Endodermal cell (in vitro differentiated cells): ENCODE data around the gene FKBP15. TPM values are rescaled to one million over a fixed set of nuclear protein-coding genes. Genes with fewer than 3 reads are reported as not detected.

ENCODE experiments used
- DNase-seq: peaks from one replicate; pipeline ENCODE4 v3.0.0-alpha.2; 2017
- H3K27ac ChIP-seq: 2 replicates; pipeline ENCODE4 v1.5.1; 2013; ENCODE audit warnings: mild to moderate bottlenecking, low read depth, low read length, moderate library complexity
- H3K27me3 ChIP-seq: 2 replicates; pipeline ENCODE4 v1.6.1; 2013; ENCODE audit warnings: mild to moderate bottlenecking, low read length, moderate library complexity; ENCODE audit not compliant: insufficient read depth, control insufficient read depth, poor library complexity, severe bottlenecking
- H3K36me3 ChIP-seq: 2 replicates; pipeline ENCODE4 v1.7.0; 2013; ENCODE audit warnings: mild to moderate bottlenecking, low read length, moderate library complexity; ENCODE audit not compliant: control insufficient read depth, insufficient read depth
- H3K4me1 ChIP-seq: one replicate; pipeline ENCODE4 v1.7.0; 2013; ENCODE audit warnings: low read length; ENCODE audit not compliant: control insufficient read depth, insufficient read depth
- H3K4me3 ChIP-seq: 2 replicates; pipeline ENCODE4 v1.5.1; 2013; ENCODE audit warnings: mild to moderate bottlenecking, low read length, moderate library complexity
- H3K9ac ChIP-seq: 2 replicates; pipeline ENCODE4 v1.6.1; 2013; ENCODE audit warnings: mild to moderate bottlenecking, low read length, moderate library complexity; ENCODE audit not compliant: poor library complexity, severe bottlenecking; ENCODE audit errors: extremely low read depth
- H3K9me3 ChIP-seq: 2 replicates; pipeline ENCODE4 v1.6.1; 2013; ENCODE audit warnings: mild to moderate bottlenecking, low read length, moderate library complexity; ENCODE audit not compliant: control insufficient read depth
- H3K27ac Mint-ChIP-seq: 2 replicates; pipeline ENCODE4 v1.8.0; 2020; ENCODE audit warnings: mixed read lengths
- H3K27me3 Mint-ChIP-seq: 2 replicates; pipeline ENCODE4 v1.8.0; 2021; ENCODE audit warnings: mild to moderate bottlenecking, mixed read lengths; ENCODE audit not compliant: insufficient read depth
- H3K36me3 Mint-ChIP-seq: 2 replicates; pipeline ENCODE4 v1.8.0; 2020; ENCODE audit warnings: low read depth, mixed read lengths
- H3K4me1 Mint-ChIP-seq: 2 replicates; pipeline ENCODE4 v1.8.0; 2020; ENCODE audit warnings: mixed read lengths
- H3K4me3 Mint-ChIP-seq: 2 replicates; pipeline ENCODE4 v1.8.0; 2020; ENCODE audit warnings: mild to moderate bottlenecking, moderate library complexity, mixed read lengths
- H3K9me3 Mint-ChIP-seq: 2 replicates; pipeline ENCODE4 v1.8.0; 2020; ENCODE audit warnings: mild to moderate bottlenecking, mixed read lengths
- CTCF ChIP-seq: fragments of 200-600 bp; sonication (generic); conservative IDR thresholded peaks from 2 replicates; pipeline ENCODE4 v1.5.0; 2021; ENCODE audit warnings: antibody characterized with exemption, mild to moderate bottlenecking
- WGBS, 2 experiments: methylation state at CpG; one replicate each; pipeline versions ENCODE4 v1.1.5 to v1.1.7; 2013; ENCODE audit warnings: missing lambda C conversion rate in 2 of 2, mixed read lengths in 1 of 2; ENCODE audit not compliant: insufficient coverage in 1 of 2, insufficient read length in 1 of 2; 5-methylcytosine and 5-hydroxymethylcytosine counted together
- total RNA-seq, 2 donors: library from RNA; stranded (reverse); fragmentation: NEBNext Ultra II Directional in 1 of 2; extraction: Animal tissue kit (Norgen Biotek cat#: 25700) in 1 of 2; gene quantifications; 2 replicates in 1 of 2; 3 replicates in 1 of 2; pipeline ENCODE4 v1.2.1, GENCODE V29; 2021

FKBP15 gene
- total RNA-seq, 2 donors from 2014 or later = 17.1 to 19.6 TPM

- DNase-seq = no peak
- H3K9me3 ChIP-seq = no peaks in the 10 kb centered on the region
- H3K36me3 Mint-ChIP-seq = peaks cover 4% of the 10 kb centered on the region
- peaks cover 19% of the 10 kb centered on the region for H3K4me1 ChIP-seq
- H3K27me3 ChIP-seq = peaks cover 13% of the 10 kb centered on the region
- H3K27ac ChIP-seq = no peak overlapping the region
- H3K4me3 Mint-ChIP-seq = no peak overlapping the region
- 88 to 93% methylated on average over 6 of the region's 6 CpGs for WGBS, 2 experiments
- H3K4me3 ChIP-seq = no peak overlapping the region
- H3K9ac ChIP-seq = no peak overlapping the region
- TF ChIP-seq CTCF = no peak
- H3K27me3 Mint-ChIP-seq = peaks cover 18% of the 10 kb centered on the region
- no peak overlapping the region for H3K27ac Mint-ChIP-seq
- peaks cover 6% of the 10 kb centered on the region for H3K36me3 ChIP-seq
- H3K9me3 Mint-ChIP-seq = no peaks in the 10 kb centered on the region
- peaks cover 22% of the 10 kb centered on the region for H3K4me1 Mint-ChIP-seq
These were observed 66.6 kb downstream of the FKBP15 start for GRCh38 chr9:113154471-113154870.

- H3K9me3 Mint-ChIP-seq = no peaks in the 10 kb centered on the region
- H3K4me1 Mint-ChIP-seq = peaks cover 22% of the 10 kb centered on the region
- peaks cover 19% of the 10 kb centered on the region for H3K27me3 Mint-ChIP-seq
- WGBS, 2 experiments = 91 to 98% methylated on average over 4 to 6 of the region's 6 CpGs
- peaks cover 13% of the 10 kb centered on the region for H3K27me3 ChIP-seq
- no peak overlapping the region for H3K4me3 ChIP-seq
- no peaks in the 10 kb centered on the region for H3K9me3 ChIP-seq
- no peak overlapping the region for H3K4me3 Mint-ChIP-seq
- H3K36me3 Mint-ChIP-seq = peaks cover under 1% of the 10 kb centered on the region
- no peak overlapping the region for H3K27ac Mint-ChIP-seq
- no peak for DNase-seq
- TF ChIP-seq CTCF = no peak
- H3K27ac ChIP-seq = no peak overlapping the region
- H3K9ac ChIP-seq = no peak overlapping the region
- peaks cover 19% of the 10 kb centered on the region for H3K4me1 ChIP-seq
- peaks cover 3% of the 10 kb centered on the region for H3K36me3 ChIP-seq
These were observed 67.5 kb downstream of the FKBP15 start for GRCh38 chr9:113153599-113153998.

GRCh38 chr9:113152699-113153098 is 68.4 kb downstream of the FKBP15 start:
- H3K36me3 Mint-ChIP-seq = no peaks in the 10 kb centered on the region
- Histone ChIP-seq H3K27me3 (peaks cover 13% of the 10 kb centered on the region), H3K27ac (no peak overlapping the region), H3K9me3 (no peaks in the 10 kb centered on the region), H3K4me3 (no peak overlapping the region), H3K36me3 (no peaks in the 10 kb centered on the region), H3K4me1 (peaks cover 14% of the 10 kb centered on the region), H3K9ac (no peak overlapping the region)
- H3K4me3 Mint-ChIP-seq = peak overlapping the region; percentile 72
- 93 to 95% methylated on average over 2 to 3 of the region's 3 CpGs for WGBS, 2 experiments
- H3K27me3 Mint-ChIP-seq = peaks cover 21% of the 10 kb centered on the region
- no peak for DNase-seq
- H3K9me3 Mint-ChIP-seq = no peaks in the 10 kb centered on the region
- no peak overlapping the region for H3K27ac Mint-ChIP-seq
- peak; percentile 25 for TF ChIP-seq CTCF
- H3K4me1 Mint-ChIP-seq = peaks cover 18% of the 10 kb centered on the region
